ENCODE data around the gene ZBTB5. TPM values are rescaled to one million over a fixed set of nuclear protein-coding genes. Genes with fewer than 3 reads are reported as not detected.

The ZBTB5 gene
- total and polyA plus RNA-seq, 2 of the 13 experiments (the other 11 are each of a cell fraction or from before 2014, with no cell fraction given), result 12.5 to 20.5 TPM

DNA sequence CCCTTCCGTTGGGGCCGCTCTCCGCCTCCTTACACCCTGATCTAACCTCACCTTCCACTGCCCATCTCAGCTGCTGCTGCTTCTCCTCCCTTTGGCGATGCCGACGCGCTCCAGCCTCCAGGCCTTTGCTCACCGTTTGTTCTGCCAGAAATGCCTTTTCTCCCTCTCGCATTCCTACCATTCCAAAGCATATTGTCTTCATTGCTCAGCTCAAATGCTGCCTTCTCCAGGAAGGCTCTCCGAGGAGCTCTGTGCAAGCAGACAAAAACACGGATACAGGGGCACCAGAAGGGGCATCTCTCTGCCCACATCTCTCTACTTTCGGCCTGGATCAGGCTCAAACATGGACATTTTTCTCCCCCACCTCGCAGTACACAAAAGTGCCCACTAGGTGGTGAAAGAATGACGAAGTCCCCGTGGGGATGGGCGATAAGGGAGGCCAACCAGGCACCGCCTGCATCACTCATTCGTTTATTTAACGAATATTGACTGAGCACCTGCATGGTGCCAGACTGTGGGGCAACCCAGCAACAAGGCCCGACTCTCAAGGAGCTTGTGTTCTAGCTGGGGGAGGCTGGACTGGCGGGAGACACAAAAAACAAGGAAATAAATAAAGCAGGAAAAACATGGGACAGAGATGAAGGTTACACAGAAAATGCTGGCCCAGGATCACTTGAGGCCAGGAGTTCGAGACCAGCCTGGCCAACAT, 50.1 kb downstream of the ZBTB5 start:
- peak overlapping the region; percentile 7 to 51 (median 29); a peak in 4 of 6 replicates for H3K4me3 ChIP-seq (replicated peaks in 1 of 3; ENCODE audit: insufficient read depth in 1 of 3, low read depth in 2 of 3, low read length in 3 of 3)
- H3K4me2 ChIP-seq (ENCODE audit: low read depth, low read length), result peak overlapping the region; percentile 80
- CTCF ChIA-PET (ENCODE audit: low intra/inter-chr PET ratio, low total read pairs), result interaction anchor here (0.6 to 1.4 kb wide), 2 partner anchors 16 to 178 kb away, joined by 3 to 6 read pairs; no protein-coding TSS in a partner anchor
- in situ Hi-C loops (cut with HindIII; ENCODE audit: extremely low pct_ligation_motif_present, low pct_unique_long_range_greater_than_20kb), result no loop called here
- ATAC-seq (peak; percentile 42), FAIRE-seq (peak; percentile 77), DNase-seq (ENCODE audit: low spot score) (peak; percentile 76)
- no TSS peak for BruUV-seq (replicated peaks)
- H3K79me2 ChIP-seq (ENCODE audit: insufficient read depth, low read length), result no peaks in the 10 kb centered on the region
- no peak overlapping the region for H3K27ac ChIP-seq (ENCODE audit: extremely low read length, insufficient read depth, low read length)
- no peaks in the 10 kb centered on the region for H3K27me3 ChIP-seq (ENCODE audit: control insufficient read depth in 1 of 2, insufficient read depth in 2 of 2, low read length in 2 of 2)
- no peaks in the 10 kb centered on the region for H4K20me1 ChIP-seq (ENCODE audit: insufficient read depth, low read length)
- H3K9me3 ChIP-seq (ENCODE audit: low read length), result no peaks in the 10 kb centered on the region
- 5% methylated on average over 22 of the region's 22 CpGs for WGBS (ENCODE audit: low lambda C conversion rate)
- peak overlapping the region; percentile 49 for H2AFZ ChIP-seq (ENCODE audit: low read length)
- no peaks in the 10 kb centered on the region for H3K36me3 ChIP-seq (replicated peaks in 1 of 2; ENCODE audit: control insufficient read depth in 1 of 2, insufficient read depth in 2 of 2, low read length in 2 of 2)
- H3K4me1 ChIP-seq (ENCODE audit: insufficient read depth, low read length), result peaks cover 76% of the 10 kb centered on the region
- POLR2A ChIA-PET, result interaction anchor here (1.5 kb wide), 1 partner anchor 50 kb away, joined by 3 read pairs; the partner anchor contains the start of gene ZBTB5
- intact Hi-C loops (cut with micrococcal nuclease; ENCODE audit: unreplicated experiment), result loop anchor here (2.0 to 5.0 kb wide), 2 partner anchors 16 to 548 kb away; no protein-coding TSS in a partner anchor
- no peak overlapping the region for H3K9ac ChIP-seq (ENCODE audit: insufficient read depth, low read depth, low read length)
- TF ChIP-seq PHF21A (CRISPR knock-in tag; IDR thresholded peaks at IDR 0.05) (peak; percentile 55; the same call in 1 of the 2 replicates), SP1 (IDR thresholded peaks at IDR 0.05) (no peak), SP1 (CRISPR knock-in tag; IDR thresholded peaks at IDR 0.05) (no peak), POGZ (CRISPR knock-in tag; IDR thresholded peaks at IDR 0.05) (peak; percentile 35; the same call in 1 of the 2 replicates), ZNF567 (CRISPR knock-in tag; IDR thresholded peaks at IDR 0.05; ENCODE audit: borderline replicate concordance) (no peak), TBL1XR1 (IDR thresholded peaks at IDR 0.05; ENCODE audit: borderline replicate concordance, low read length, partially characterized antibody) (no peak), HDAC2 (CRISPR knock-in tag; IDR thresholded peaks at IDR 0.05) (peak; percentile 57), ZNF790 (CRISPR knock-in tag; IDR thresholded peaks at IDR 0.05; ENCODE audit: borderline replicate concordance) (no peak), ZMYM2 (CRISPR knock-in tag; IDR thresholded peaks at IDR 0.05) (0 out of 2 replicates have a peak, but pooled peaks have one; percentile 47), JDP2 (CRISPR knock-in tag; IDR thresholded peaks at IDR 0.05; ENCODE audit: borderline replicate concordance) (no peak), ZSCAN9 (CRISPR knock-in tag; IDR thresholded peaks at IDR 0.05; ENCODE audit: borderline replicate concordance) (peak; percentile 41; the same call in 1 of the 2 replicates), SOX13 (IDR thresholded peaks at IDR 0.05) (no peak), SOX13 (CRISPR knock-in tag; conservative IDR thresholded peaks at IDR 0.05 in 1 of 2, IDR thresholded peaks at IDR 0.05 in 1 of 2) (peak in 1 of 2 experiments; percentile 43; a peak in 2 of 4 replicates), ZNF605 (CRISPR knock-in tag; IDR thresholded peaks at IDR 0.05) (peak; percentile 50; the same call in 1 of the 2 replicates)
- TF ChIP-seq, protein P1, sequence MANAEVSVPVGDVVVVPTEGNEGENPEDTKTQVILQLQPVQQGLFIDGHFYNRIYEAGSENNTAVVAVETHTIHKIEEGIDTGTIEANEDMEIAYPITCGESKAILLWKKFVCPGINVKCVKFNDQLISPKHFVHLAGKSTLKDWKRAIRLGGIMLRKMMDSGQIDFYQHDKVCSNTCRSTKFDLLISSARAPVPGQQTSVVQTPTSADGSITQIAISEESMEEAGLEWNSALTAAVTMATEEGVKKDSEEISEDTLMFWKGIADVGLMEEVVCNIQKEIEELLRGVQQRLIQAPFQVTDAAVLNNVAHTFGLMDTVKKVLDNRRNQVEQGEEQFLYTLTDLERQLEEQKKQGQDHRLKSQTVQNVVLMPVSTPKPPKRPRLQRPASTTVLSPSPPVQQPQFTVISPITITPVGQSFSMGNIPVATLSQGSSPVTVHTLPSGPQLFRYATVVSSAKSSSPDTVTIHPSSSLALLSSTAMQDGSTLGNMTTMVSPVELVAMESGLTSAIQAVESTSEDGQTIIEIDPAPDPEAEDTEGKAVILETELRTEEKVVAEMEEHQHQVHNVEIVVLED (CRISPR knock-in tag; IDR thresholded peaks at IDR 0.05; ENCODE audit: borderline replicate concordance), result 0 out of 2 replicates have a peak, but pooled peaks have one; percentile 25
- TF ChIP-seq, protein P2, sequence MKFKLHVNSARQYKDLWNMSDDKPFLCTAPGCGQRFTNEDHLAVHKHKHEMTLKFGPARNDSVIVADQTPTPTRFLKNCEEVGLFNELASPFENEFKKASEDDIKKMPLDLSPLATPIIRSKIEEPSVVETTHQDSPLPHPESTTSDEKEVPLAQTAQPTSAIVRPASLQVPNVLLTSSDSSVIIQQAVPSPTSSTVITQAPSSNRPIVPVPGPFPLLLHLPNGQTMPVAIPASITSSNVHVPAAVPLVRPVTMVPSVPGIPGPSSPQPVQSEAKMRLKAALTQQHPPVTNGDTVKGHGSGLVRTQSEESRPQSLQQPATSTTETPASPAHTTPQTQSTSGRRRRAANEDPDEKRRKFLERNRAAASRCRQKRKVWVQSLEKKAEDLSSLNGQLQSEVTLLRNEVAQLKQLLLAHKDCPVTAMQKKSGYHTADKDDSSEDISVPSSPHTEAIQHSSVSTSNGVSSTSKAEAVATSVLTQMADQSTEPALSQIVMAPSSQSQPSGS (CRISPR knock-in tag; IDR thresholded peaks at IDR 0.05), result 0 out of 2 replicates have a peak, but pooled peaks have one; percentile 28
- TF ChIP-seq, protein P3, sequence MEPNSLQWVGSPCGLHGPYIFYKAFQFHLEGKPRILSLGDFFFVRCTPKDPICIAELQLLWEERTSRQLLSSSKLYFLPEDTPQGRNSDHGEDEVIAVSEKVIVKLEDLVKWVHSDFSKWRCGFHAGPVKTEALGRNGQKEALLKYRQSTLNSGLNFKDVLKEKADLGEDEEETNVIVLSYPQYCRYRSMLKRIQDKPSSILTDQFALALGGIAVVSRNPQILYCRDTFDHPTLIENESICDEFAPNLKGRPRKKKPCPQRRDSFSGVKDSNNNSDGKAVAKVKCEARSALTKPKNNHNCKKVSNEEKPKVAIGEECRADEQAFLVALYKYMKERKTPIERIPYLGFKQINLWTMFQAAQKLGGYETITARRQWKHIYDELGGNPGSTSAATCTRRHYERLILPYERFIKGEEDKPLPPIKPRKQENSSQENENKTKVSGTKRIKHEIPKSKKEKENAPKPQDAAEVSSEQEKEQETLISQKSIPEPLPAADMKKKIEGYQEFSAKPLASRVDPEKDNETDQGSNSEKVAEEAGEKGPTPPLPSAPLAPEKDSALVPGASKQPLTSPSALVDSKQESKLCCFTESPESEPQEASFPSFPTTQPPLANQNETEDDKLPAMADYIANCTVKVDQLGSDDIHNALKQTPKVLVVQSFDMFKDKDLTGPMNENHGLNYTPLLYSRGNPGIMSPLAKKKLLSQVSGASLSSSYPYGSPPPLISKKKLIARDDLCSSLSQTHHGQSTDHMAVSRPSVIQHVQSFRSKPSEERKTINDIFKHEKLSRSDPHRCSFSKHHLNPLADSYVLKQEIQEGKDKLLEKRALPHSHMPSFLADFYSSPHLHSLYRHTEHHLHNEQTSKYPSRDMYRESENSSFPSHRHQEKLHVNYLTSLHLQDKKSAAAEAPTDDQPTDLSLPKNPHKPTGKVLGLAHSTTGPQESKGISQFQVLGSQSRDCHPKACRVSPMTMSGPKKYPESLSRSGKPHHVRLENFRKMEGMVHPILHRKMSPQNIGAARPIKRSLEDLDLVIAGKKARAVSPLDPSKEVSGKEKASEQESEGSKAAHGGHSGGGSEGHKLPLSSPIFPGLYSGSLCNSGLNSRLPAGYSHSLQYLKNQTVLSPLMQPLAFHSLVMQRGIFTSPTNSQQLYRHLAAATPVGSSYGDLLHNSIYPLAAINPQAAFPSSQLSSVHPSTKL (CRISPR knock-in tag; IDR thresholded peaks at IDR 0.05), result peak; percentile 48

Data from HepG2 (cell line).